Measurements from ENCODE around the gene CLEC4F.
"Not testable (repeated sequence)": the region's sequence is repeated elsewhere in the genome, so short reads cannot be mapped to it uniquely, and the experiment has no call there.

CLEC4F gene

DNA sequence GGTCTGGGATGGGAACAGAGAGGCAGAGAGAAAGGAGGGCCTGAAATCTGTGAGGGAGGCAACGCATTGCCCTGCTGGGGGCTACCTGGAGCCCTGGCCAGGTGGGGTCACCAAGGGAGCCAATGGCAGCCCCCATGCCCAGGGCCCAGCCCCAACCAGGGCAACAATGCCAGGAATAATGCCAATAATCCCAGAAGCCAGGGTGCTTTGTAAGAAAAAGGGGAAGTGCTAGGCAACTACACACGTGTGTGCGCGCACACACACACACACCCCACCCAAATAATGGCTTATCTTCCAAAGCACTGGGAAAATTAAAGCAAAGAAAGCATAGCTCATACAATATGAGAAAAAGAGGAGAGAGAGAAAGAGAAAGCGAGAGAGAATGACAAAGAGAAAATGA, 7.0 kb upstream of the CLEC4F start:
- FAIRE-seq (no peak), DNase-seq (ENCODE audit: insufficient read length, low spot score) (no peak)

DNA sequence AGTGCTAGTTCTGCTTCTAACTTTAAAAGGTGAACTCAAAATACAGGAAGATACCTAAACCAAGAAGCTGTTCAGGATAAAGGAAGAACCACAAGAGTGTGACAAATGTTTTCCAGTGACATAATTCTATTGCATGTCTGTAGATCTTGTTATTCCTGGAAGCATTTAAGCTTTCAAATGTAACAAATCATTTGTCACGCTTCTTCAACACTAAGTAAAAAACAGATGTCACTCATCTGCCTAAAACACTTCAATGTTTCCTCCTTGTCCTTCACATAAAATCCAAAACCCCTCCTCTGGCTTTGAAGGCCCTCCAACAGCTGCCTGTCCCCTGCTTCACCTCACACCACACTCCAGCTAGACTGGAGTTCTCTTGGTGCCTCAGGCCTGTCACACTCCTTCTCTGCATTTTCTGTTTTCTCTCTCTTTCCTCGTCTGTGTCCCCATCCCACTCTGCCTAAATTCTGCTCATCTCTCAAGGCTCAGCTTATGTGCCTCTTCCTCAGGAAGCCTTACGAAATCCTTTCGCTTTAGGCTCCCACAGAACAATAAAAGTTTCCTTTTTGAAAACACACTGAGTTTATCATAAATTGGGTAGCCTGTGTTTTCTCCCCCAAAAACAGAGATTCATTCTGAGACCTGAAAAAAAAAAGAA, 6.4 kb upstream of the CLEC4F start:
- FAIRE-seq = no peak
- DNase-seq (ENCODE audit: insufficient read length, low spot score) = no peak

DNA sequence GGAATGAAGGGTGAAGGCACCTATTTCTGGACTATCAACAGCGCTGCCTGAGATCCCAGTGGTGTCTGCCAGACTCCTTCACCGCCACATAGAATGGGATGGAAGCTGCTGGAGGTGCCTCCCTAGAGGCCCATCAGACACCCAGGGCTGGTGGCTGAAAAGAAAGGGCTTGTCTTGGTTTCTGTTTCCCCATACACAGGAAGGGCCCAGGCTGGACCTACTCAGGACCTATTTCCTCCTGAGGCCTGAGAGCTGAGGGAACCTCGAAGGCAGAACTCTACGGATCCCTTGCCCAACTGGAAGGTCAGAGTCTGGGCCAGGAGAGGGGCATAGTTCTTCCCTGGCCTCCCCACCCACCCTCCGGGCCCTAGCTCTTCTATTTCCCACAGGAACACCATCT, 2.9 kb upstream of the CLEC4F start:
- FAIRE-seq (no peak), DNase-seq (ENCODE audit: insufficient read length, low spot score) (no peak)

DNA sequence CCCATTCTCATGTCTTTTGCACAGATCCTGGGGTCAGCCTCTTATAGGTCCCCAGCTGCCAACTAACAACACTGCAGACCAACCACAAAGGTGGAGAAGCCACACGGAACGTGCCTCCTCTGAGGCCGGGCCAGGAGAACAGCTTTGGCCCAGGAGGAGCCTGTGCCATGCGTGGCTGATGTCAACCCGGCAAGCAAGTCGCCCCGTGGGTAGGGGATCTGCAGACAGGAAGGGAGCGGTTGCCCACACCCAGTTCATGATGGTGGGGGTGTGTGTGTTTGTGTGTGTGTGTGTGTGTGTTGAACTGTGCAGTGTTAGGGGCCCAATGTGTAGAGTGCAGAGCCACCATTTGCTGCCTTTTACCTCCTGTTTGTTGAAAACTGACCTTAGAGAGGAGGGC, 2.4 kb upstream of the CLEC4F start:
- FAIRE-seq (no peak), DNase-seq (ENCODE audit: insufficient read length, low spot score) (no peak)

DNA sequence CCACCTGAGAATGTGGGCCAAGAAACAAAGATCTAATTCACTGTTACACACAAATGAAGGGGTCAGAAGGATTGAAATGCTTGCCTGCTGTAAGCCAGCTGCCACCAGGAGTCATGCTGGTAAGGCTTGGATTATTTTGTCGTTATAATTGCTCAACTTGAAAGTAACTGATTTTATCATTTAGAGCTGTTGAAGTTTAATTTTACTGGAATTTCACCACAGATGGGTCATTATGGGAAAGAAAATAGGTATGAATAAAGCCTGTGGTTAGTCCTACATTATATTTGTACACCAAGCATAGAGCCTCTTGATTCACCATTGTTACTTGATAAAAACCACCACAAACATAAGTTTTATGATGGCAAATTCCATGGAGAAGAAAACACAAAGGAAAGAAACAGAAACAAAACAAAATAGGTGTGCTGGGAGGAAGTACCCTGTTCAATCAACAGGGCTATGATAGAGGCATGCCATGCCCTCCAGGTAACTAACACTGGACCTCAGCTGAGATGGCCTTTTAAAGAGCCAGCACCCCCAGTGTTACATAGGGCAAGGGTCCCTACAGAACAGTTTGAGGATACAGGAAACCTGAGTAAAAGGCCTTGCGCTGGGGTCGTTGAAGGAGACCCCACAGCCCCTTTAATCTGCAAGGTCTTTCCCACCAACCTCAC, 3.0 kb downstream of the CLEC4F start:
- DNase-seq (ENCODE audit: insufficient read length, low spot score) = no peak
- FAIRE-seq = no peak

GRCh38 chr2:70816726-70817125, 3.7 kb downstream of the CLEC4F start:
- DNase-seq (ENCODE audit: insufficient read length, low spot score) (no peak), FAIRE-seq (no peak)

DNA sequence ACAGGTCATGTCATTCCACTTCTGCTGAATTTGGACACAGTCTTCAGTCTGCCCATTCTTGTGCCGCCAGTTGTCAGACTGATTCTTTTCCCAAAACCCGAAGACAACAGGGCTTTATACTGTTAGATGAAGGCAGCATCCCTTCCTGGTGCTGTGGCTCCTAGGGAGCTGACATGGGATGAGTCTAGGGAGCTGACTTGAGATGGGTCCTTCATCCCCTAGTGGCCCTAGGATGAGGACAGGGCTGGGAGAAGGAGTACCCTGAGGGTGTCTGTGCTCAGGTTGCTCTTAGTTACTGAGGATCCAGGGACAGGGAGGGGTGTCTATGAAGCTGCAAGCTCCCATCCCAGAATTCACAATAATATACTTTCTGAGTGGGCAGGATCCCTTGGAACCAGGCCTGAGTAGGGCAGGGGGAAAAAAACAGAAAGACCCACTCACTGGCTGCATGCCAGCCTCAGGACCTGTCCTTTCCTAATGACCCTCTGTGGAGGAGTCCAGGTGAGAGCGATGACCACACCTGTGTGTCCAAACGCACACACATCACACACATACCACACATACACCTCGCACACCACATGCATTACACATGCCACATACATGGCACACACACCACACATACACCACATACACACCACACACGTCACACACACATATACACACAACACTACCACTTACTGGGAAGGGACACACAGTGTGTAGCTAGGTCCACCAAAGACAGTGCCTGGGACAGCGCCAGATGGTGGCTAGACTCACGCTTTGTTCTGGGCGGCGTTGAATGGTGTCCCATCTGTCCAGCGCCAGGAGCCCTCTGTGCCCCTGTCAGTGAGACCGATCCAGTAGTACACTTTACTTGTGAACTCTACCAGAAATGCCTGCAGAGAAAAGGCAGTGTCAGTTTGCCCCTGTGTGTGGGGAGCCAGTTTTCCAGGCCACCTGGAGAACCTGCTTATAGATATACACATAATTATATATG, 11.1 kb downstream of the CLEC4F start:
- DNase-seq (ENCODE audit: insufficient read length, low spot score) = no peak
- FAIRE-seq = no peak

DNA sequence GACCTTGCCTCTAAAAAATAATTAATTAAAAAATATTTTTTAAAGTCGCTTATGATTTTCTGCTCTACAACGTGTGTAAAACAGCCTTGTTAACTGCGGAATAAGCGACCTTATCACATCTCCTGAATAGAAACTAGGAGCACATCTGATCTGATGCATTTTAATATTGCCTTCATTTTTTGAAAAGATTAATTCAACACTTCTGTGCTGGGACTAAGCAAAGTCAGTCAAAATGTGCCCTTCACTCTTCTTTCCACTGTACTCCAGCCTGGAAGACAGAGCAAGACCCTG, 12.6 kb downstream of the CLEC4F start:
- no peak for DNase-seq (ENCODE audit: insufficient read length, low spot score)
- no peak for FAIRE-seq

DNA sequence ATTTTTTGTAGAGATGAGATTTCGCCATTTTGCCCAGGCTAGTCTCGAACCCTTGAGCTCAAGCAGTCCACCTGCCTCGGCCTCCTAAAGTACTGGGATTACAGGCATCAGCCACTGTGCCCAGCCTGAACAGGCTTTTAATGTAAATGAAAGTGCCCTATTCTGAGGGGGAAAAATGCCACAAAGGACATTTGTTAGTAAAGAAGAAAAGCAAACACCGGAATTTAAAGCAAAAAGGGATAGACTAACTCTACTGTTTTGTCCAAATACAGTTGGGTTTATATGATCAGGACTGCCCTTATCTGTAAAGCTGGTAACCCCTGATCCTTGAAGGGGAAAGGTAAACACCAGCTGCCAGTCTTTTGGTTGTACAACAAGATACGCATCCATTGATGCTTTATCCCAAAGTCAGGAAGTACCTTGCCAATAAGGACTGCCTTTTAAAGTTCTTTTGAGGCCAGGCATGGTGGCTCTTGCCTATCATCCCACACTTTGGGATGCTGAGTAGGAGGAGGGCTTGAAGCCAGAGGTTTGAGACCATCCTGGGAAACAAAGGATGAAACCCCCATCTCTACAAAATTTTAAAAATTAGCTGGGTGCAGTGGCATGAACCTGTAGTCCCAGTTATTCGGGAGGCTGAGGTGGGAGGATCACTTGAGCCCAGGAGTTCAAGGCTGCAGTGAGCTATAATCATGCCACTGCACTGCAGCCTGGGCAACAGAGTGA, 13.1 kb downstream of the CLEC4F start:
- FAIRE-seq (no peak), DNase-seq (ENCODE audit: insufficient read length, low spot score) (no peak)

DNA sequence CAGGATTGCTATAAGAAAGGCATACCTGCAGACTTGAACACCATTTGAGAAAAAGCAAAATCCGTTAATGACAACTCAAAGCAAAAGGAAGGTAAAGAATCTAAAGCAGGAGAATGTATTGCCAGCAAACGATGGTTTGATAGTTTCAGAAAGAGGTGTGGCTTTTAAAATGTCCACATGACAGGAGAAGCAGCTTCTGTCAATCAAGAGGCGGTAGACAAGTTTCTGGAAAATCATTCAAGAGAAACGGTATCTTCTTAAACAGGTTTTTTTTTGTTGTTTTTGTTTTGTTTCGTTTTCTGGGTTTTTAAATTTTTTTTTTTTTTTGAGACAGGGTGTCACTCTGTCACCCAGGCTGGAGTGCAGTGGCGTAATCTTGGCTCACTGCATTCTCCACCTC, 13.8 kb downstream of the CLEC4F start:
- FAIRE-seq (no peak), DNase-seq (ENCODE audit: insufficient read length, low spot score) (no peak)

DNA sequence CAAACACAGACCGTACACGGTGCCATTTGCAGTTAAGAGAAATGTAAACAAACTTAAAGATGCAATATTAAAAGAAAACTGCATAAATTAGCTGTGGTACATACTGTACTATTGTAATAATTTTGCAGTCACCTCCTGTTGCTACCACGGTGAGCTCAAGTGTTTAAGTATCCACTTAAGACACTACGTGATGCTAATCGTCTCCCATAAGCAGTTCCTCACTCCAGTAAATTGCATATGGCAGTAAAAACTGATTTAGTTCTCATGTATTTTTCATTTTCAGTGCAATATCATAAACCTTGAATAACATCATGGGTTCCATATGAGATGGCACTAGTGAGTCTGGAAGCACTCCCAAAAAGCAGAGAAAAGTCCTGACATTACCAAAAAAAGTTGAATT, 14.4 kb downstream of the CLEC4F start:
- FAIRE-seq (no peak), DNase-seq (ENCODE audit: insufficient read length, low spot score) (no peak)

DNA sequence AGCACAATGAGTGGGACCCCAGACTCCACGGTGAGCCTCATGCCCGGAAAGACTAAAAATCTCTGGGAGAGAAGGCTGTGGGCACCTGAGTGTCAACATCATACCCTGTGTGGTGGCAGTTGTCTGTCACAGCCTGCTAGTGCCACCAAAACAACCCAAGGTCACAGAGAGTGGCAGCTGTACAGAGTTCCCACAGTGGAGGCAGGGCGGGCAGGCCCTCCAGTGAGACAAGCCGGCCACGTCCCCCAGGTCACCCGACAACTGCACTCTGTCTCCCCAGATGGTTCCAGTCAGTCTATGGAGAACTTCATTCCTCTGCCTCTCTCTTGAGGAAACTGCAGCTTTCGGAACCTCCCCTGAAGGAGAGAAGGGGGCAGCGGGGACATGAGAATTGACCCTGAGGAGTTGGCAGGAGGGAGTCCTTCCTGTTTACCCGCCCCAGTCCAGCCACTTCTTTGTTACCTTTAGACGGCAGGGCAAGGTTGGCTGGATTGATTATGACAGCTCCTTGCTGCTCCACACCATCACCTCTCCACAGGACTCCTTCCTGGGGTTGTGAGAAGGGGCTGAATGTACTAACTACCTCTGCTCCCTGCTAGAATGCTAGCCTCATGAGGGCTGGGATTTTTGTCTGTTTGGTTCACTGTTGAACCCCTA, 18.7 kb downstream of the CLEC4F start:
- no peak for DNase-seq (ENCODE audit: insufficient read length, low spot score)
- no peak for FAIRE-seq

DNA sequence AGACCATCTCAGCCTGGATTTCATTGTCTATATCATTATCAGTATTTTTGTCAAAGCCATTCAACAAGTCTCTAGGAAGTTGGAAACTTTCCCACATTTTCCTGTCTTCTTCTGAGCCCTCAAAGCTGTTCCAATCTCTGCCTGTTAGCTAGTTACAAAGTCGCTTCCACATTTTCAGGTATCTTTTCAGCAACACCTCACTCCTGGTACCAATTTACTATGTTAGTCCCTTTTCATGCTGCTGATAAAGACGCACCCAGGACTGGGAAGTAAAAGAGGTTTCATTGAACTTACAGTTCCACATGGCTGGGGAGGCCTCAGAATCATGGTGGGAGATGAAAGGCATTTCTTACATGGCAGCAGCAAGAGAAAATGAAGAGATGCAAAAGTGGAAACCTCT, 20.7 kb downstream of the CLEC4F start:
- no peak for DNase-seq (ENCODE audit: insufficient read length, low spot score)
- no peak for FAIRE-seq

GRCh38 chr2:70797996-70798395, 22.4 kb downstream of the CLEC4F start:
- not testable (repeated sequence) for DNase-seq (ENCODE audit: insufficient read length, low spot score); FAIRE-seq

DNA sequence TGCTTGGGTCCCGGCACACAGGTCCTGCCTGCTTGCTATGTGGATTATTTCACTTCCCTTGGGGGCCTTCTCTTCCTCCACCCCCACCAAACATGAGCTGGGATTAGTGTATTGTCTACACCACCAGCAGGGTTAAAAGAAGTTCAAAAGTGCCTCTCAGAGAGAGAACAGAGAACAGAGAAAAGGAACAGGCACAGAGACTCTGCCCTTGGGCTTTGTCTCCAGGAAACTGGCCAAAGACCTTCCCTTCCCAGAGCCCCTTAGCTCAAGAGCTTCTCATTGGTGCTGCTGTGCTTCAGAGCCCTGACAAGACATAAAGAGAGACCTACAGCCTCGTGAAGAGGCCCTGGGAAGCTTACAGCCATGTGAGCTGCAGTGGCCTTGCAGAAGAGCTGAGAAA, 22.9 kb downstream of the CLEC4F start:
- no peak for FAIRE-seq

DNA sequence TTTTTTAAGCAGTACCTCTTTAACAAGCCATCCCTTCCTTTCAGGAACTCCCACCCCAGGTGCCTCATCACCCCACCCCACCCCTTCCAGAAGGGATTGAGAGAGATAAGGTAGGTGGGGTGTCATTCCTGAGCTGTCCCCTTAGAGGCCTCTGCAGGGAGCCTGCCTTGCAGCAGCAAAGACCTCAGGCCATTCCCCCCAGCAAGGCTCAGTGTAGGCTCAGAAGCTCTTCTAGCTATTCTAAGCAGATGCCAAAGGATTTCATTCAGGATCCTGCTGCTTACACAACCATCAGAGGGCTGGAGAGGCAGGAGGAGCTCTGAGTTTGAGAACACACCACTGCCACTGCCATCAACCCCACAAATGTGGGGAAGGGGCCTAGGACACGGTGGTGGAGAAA, 24.1 kb downstream of the CLEC4F start:
- no peak for DNase-seq (ENCODE audit: insufficient read length, low spot score)
- no peak for FAIRE-seq

More for the DNA sequence above, 22.9 kb downstream of the CLEC4F start:
- DNase-seq (ENCODE audit: insufficient read length, low spot score) = no peak

DNA sequence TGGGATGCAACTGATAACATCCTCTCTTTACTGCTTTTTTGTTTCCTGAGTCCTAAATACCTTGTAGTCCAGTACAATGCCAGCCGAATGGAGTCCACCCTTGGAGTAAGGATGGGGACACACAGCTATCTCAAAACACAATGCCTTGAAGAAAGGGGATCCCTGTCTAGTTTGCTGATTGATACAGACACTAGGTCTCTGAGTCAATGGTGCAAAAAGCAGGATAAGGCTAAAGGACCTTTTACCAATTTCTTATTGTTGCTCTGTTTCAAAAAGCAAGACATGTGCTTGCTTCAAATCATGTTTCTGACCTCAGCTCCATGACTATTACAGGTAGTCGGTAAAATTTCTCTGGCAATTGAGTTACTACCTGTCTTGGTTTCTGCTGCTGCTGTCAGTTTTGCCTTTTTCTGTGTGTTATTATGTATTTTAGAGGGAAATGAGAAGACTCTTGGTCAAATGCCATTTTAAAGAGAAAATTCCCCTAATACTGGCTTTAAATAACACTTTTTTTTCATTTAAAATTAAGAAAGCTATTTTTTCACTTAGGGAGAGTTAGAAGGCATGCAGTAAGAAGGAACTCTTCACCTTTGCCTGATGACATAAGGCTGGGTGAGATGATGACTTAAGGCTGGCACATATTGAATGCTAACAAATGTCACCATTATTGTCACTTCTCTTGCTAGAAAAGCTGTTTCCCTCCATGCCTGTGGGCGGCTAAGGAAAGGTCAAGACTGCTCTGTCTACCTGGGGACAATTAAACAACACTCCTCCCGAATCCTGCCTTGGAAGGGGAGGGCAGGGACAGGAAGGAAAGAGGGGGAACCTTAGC, 25.0 kb downstream of the CLEC4F start:
- DNase-seq (ENCODE audit: insufficient read length, low spot score) (no peak), FAIRE-seq (no peak)

GRCh38 chr2:70793450-70793849, 26.9 kb downstream of the CLEC4F start:
- DNase-seq (ENCODE audit: insufficient read length, low spot score) = no peak
- no peak for FAIRE-seq

- DNase-seq (ENCODE audit: insufficient read length, low spot score) (no peak), FAIRE-seq (no peak)
Observed at GRCh38 chr2:70790136-70790828, 30.1 kb downstream of the CLEC4F start, which contains the start of gene FIGLA. FIGLA (minus strand) TSS chr2:70790643; CDS start chr2:70790638, 5 bp downstream.
